GM12874 (cell line): ENCODE results near the gene VPREB3.

Experiments
- TF ChIP-seq, protein P1 (sequence below): IDR thresholded peaks from 2 replicates; pipeline ENCODE4 v1.5.1; 2011; ENCODE audit warnings: low read depth, mild to moderate bottlenecking, control low read depth, low read length, moderate library complexity; ENCODE audit not compliant: insufficient read depth

Gene VPREB3

DNA sequence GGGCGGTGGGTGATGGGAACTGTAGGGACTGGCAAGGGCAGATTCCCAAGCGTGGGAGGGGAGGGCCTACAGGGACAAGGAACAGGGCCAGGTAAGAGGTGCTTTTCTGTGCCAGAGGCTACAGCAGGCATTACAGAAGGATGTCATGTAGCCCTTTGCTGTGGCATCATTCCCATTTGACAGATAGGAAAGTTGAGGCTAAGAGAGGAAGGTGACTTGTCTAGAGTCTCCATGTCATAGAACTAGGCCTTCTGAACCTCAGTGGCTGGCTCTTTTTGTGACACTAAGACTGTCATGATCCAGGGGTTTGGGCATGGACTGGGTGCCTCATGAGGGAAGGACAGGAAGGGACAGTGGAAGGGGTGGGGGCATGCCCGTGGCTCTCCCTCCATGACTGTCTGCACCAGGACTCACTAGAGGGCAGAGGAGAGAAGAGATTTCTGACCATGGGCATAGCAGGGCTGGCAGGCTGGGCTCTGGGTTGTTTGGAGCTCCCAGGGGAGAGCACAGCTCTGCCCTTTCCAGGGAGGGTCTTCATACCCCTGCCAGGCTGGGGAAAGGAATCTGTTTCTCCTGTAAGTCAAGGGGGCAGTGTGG, 21.7 kb upstream of the VPREB3 start:
- TF ChIP-seq, protein P1, sequence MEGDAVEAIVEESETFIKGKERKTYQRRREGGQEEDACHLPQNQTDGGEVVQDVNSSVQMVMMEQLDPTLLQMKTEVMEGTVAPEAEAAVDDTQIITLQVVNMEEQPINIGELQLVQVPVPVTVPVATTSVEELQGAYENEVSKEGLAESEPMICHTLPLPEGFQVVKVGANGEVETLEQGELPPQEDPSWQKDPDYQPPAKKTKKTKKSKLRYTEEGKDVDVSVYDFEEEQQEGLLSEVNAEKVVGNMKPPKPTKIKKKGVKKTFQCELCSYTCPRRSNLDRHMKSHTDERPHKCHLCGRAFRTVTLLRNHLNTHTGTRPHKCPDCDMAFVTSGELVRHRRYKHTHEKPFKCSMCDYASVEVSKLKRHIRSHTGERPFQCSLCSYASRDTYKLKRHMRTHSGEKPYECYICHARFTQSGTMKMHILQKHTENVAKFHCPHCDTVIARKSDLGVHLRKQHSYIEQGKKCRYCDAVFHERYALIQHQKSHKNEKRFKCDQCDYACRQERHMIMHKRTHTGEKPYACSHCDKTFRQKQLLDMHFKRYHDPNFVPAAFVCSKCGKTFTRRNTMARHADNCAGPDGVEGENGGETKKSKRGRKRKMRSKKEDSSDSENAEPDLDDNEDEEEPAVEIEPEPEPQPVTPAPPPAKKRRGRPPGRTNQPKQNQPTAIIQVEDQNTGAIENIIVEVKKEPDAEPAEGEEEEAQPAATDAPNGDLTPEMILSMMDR, result no peak

DNA sequence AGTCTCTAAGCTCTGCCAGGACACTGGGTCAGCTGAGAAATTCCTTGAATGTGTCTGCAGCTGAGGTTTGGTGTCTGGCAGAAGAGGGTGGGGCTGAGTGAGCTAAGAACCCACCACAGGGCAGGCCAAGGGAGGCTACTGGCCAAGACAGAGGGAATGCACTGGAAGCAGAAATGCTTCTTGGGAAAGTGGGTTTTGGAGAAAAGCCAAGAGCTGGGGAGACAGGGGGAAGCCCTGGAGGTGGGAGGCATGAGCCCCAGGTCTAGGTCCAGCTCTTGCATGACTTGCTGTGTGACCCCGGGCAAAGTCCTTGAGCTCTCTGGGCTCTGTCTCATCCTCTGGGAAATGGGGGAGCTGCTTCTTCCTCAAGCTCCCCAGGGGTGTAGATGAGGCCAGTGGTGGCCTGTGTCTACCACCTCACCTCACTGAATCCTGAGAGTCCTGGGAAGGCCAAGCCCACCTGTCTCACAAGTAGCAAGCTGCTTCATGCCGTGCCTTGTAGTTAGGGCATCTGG, 20.8 kb upstream of the VPREB3 start:
- TF ChIP-seq, protein P1, result no peak

DNA sequence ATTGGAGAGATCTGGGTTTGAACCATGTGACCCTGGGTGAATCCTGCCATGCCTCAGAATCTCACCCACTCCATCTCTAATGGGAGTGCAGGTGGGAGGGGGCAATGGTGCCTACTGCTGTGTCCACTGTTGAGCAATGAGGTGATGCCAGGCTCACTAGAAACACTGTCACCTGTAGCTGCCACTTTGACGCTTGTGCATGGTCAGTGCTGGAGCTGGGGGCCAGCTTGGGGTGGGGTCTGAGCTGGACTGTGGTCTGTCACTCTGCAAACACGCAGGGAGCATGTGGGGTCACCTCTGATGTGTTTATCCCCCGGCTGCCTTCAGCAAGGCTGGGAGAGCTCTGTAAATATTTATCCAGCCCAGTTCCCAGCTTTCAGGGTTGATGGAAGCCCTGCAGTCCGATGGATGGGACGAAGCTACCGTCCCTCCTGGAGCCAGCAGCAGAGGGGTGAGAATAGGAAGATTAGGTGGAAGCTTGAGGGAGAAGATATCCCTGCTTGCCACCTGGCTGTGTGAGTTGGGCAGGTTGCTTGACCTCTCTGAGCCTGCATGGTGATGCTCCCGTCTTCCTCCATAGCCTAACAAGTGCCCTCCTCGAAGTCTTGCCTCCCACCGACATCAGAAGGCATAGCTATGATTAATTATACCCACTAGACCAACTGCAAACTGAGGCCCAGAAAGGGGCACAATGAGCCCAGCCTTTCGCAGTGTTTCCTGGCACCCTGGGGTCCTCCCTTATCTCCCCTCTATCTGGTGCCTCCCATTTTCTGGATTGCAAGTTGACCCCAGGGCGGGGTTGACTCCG, 20.1 kb upstream of the VPREB3 start:
- TF ChIP-seq, protein P1, result no peak

DNA sequence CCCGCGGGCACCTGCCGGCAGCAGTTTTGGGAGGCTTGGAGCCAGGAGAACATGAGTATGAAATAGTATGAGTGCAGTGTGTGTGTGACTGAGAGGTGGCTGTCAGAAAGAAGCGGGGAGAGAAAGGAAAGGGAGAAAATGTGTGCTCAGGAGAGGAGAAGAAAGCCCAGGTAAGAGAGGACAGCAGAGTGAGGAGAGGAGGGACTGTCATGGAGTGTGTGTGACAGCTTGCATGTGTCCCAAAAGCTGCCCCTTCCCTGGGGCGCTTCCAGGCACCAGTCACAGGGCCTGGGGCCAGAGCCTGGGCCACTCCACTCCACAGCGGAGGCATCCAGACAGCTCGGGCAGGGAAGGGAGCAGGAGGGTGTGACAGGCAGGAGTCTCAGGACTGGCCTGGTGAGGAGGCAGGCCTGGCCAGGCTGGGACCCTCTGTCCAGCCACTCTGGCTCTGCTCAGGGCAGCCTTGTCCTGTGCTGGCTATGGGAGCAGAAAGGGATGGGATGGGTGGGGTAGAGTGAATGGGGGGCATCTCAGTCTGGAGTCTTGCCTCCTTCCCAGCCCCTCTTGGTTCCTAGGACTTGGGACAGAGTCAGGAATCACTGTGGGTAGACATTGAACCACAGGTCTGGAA, 19.4 kb upstream of the VPREB3 start:
- TF ChIP-seq, protein P1, result no peak

DNA sequence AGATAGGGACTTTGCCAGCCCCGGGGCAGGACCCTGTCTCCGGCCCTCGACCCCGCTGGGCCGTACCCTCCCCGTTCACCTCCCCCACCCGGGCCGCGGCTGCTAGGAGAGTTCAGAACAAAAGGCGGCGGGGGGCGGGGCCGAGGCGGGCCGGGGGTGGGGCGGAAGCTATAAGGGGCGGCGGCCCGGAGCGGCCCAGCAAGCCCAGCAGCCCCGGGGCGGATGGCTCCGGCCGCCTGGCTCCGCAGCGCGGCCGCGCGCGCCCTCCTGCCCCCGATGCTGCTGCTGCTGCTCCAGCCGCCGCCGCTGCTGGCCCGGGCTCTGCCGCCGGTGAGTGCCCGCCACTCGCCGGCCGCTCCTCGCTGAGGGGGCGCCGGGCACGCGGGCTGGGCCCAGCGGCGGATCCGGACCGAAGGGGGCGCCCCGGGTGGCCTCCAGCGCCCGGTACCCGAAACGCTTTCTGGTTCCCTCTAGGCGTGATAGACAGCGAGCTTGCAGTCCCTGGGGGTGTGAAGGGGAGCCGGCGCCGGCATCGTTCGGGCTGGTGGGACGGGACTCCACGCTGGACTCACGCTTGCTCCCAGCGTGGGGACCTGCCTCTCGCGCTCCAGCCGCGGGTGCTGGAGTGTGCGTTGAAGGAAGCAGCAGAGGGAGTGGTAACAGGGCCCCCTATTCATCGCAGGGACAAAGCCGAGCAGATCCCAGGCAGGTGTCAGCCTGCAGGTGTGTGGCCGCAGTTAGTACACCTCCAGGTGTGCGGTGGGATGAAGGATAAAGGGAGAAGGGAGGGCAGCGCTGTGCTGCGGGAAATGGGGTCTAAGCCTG, 18.6 kb upstream of the VPREB3 start, which contains the start of gene MMP11:
Gene MMP11, plus strand, starts transcription at position 201 of the 825 bp plus-strand sequence. Its CDS starts 22 bp downstream, at position 223.
- TF ChIP-seq, protein P1, result 0 out of 2 replicates have a peak, but pooled peaks have one; percentile 15

DNA sequence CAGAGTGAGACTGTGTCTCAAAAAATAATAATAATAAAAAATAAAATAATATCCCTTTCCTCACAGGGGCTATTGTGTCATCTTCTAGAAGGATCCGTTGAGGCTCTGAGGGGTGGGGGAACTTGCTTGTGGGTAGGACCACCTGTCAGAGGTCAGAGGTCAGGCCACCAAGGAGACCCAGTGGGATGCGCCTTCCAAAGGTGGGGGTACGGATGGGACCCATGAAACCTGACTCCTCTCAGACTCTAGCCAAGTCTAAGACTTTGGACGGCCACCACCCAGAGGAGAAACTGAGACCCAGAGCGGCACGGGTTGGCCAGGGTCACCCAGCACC, 18.1 kb upstream of the VPREB3 start:
- TF ChIP-seq, protein P1, result no peak
